ENCODE results near the gene BAIAP2. TPM values are rescaled to one million over a fixed set of nuclear protein-coding genes. Genes with fewer than 3 reads are reported as not detected.

The BAIAP2 gene
- total and polyA plus RNA-seq, 2 of the 13 experiments (the other 11 are each of a cell fraction or from before 2014, with no cell fraction given): 22.5 to 24.0 TPM

DNA sequence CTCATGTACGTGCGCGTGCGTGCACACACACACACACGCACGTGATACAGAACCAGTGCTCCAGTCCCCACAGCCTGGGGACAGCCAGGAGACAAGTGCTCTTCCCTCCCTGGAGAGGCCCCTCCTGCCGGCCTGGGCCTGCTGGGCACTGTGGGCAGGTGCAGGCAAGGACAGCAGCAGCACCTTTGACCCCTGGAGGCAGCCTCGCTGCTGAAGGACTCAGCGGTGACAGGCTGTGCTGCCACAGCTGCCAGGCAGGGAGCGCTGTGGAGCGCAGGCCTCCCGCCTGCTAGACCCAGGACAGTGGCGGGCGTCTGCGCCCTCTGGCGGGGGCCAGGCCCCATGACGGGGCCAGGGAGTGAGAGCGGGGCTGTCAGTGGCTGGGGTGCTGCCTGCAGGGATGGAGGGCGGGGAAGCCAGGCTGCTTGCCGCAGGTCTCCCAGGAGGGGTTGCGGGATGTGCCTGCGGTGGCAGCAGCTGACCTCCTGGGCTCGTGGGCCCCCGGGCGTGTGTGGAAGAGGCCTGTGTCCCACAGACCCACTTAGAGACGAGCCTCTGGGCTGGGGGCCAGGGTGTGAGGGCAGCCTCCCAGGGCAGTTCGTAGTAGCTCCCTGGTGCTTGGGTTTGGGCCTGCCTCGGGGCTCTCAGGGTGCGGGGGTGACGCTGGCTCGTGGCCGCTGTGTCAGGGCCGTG lies 66.8 kb downstream of the BAIAP2 start (continued):
- TF ChIP-seq, protein P1, sequence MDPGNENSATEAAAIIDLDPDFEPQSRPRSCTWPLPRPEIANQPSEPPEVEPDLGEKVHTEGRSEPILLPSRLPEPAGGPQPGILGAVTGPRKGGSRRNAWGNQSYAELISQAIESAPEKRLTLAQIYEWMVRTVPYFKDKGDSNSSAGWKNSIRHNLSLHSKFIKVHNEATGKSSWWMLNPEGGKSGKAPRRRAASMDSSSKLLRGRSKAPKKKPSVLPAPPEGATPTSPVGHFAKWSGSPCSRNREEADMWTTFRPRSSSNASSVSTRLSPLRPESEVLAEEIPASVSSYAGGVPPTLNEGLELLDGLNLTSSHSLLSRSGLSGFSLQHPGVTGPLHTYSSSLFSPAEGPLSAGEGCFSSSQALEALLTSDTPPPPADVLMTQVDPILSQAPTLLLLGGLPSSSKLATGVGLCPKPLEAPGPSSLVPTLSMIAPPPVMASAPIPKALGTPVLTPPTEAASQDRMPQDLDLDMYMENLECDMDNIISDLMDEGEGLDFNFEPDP (CRISPR knock-in tag; conservative IDR thresholded peaks at IDR 0.05): no peak
- TF ChIP-seq, protein P2, sequence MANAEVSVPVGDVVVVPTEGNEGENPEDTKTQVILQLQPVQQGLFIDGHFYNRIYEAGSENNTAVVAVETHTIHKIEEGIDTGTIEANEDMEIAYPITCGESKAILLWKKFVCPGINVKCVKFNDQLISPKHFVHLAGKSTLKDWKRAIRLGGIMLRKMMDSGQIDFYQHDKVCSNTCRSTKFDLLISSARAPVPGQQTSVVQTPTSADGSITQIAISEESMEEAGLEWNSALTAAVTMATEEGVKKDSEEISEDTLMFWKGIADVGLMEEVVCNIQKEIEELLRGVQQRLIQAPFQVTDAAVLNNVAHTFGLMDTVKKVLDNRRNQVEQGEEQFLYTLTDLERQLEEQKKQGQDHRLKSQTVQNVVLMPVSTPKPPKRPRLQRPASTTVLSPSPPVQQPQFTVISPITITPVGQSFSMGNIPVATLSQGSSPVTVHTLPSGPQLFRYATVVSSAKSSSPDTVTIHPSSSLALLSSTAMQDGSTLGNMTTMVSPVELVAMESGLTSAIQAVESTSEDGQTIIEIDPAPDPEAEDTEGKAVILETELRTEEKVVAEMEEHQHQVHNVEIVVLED (CRISPR knock-in tag; IDR thresholded peaks at IDR 0.05; ENCODE audit: borderline replicate concordance): peak; percentile 71
- TF ChIP-seq ZNF660 (CRISPR knock-in tag; IDR thresholded peaks at IDR 0.05; ENCODE audit: borderline replicate concordance, low read depth) (no peak; the same call in 1 of the 2 replicates), SMAD3 (CRISPR knock-in tag; IDR thresholded peaks at IDR 0.05) (peak; percentile 95), KDM3A (CRISPR knock-in tag; IDR thresholded peaks at IDR 0.05; ENCODE audit: low read depth) (peak; percentile 99), MEF2D (CRISPR knock-in tag; IDR thresholded peaks at IDR 0.05) (peak; percentile 58; the same call in 1 of the 2 replicates), CEBPB (IDR thresholded peaks at IDR 0.05; ENCODE audit: borderline replicate concordance, low read depth, low read length) (no peak), ZNF747 (CRISPR knock-in tag; IDR thresholded peaks at IDR 0.05; ENCODE audit: borderline replicate concordance) (peak; percentile 89; the same call in 1 of the 2 replicates), BCL3 (CRISPR knock-in tag; IDR thresholded peaks at IDR 0.05) (peak; percentile 82), ATF1 (CRISPR knock-in tag; IDR thresholded peaks at IDR 0.05) (no peak), MAFK (conservative IDR thresholded peaks at IDR 0.05 in 1 of 2, IDR thresholded peaks at IDR 0.05 in 1 of 2; ENCODE audit: low read length in 2 of 2) (no peak), ISL2 (CRISPR knock-in tag; IDR thresholded peaks at IDR 0.05) (peak; percentile 91), ZNF720 (CRISPR knock-in tag; IDR thresholded peaks at IDR 0.05) (no peak)
- TF ChIP-seq, protein P3, sequence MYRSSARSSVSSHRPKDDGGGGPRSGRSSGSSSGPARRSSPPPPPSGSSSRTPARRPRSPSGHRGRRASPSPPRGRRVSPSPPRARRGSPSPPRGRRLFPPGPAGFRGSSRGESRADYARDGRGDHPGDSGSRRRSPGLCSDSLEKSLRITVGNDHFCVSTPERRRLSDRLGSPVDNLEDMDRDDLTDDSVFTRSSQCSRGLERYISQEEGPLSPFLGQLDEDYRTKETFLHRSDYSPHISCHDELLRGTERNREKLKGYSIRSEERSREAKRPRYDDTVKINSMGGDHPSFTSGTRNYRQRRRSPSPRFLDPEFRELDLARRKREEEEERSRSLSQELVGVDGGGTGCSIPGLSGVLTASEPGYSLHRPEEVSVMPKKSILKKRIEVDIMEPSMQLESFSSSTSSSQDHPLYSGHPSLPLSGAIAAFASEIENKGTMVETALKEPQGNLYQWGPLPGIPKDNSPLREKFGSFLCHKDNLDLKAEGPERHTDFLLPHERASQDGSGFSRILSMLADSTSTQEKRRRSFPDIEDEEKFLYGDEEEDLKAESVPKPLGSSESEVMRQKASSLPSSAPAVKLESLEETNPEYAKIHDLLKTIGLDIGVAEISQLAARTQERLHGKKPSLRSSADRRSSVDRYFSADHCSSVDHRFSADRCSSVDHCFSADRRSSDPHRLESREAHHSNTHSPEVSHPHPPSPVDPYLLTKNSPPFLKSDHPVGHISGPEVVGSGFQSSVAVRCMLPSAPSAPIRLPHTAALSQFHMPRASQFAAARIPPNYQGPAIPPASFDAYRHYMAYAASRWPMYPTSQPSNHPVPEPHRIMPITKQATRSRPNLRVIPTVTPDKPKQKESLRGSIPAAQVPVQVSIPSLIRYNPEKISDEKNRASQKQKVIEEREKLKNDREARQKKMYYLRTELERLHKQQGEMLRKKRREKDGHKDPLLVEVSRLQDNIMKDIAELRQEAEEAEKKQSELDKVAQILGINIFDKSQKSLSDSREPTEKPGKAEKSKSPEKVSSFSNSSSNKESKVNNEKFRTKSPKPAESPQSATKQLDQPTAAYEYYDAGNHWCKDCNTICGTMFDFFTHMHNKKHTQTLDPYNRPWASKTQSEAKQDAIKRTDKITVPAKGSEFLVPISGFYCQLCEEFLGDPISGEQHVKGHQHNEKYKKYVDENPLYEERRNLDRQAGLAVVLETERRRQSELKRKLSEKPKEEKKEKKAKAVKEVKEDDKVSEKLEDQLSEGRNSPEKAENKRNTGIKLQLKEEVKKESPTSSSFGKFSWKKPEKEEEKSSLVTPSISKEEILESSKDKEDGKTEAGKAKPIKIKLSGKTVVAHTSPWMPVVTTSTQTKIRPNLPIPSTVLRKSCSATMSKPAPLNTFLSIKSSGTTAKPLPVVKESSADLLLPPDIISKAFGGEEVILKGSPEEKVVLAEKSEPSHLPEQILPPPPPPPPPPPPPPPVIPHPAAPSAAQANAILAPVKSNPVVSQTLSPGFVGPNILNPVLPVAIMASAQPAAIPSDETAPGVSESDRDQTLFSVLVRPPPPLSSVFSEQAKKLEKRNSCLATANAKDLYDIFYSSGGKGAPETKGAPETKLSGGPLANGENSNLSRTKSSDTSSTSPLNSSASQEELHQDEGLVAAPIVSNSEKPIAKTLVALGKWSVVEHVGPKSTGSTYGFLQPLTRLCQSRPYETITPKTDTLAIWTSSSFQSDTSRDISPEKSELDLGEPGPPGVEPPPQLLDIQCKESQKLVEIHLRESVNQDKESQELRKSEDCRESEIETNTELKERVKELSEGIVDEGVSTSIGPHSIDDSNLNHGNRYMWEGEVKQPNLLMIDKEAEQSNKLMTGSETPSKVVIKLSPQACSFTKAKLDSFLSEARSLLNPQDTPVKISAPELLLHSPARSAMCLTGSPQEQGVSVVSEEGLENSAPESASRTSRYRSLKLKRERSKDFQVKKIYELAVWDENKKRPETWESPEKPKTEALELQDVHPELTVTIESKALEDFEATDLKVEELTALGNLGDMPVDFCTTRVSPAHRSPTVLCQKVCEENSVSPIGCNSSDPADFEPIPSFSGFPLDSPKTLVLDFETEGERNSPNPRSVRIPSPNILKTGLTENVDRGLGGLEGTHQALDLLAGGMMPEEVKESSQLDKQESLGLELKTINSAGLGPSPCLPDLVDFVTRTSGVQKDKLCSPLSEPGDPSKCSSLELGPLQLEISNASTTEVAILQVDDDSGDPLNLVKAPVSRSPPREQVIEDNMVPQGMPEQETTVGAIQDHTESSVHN (CRISPR knock-in tag; IDR thresholded peaks at IDR 0.05): no peak; the same call in 1 of the 2 replicates
- TF ChIP-seq, protein P4, sequence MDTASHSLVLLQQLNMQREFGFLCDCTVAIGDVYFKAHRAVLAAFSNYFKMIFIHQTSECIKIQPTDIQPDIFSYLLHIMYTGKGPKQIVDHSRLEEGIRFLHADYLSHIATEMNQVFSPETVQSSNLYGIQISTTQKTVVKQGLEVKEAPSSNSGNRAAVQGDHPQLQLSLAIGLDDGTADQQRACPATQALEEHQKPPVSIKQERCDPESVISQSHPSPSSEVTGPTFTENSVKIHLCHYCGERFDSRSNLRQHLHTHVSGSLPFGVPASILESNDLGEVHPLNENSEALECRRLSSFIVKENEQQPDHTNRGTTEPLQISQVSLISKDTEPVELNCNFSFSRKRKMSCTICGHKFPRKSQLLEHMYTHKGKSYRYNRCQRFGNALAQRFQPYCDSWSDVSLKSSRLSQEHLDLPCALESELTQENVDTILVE (CRISPR knock-in tag; IDR thresholded peaks at IDR 0.05): peak; percentile 84; the same call in 1 of the 2 replicates
